Uterus (tissue), 4 donors: ENCODE measurements around the gene MLH1. TPM values are rescaled to one million over a fixed set of nuclear protein-coding genes. Genes with fewer than 3 reads are reported as not detected.

Experiments used
- DNase-seq, 2 donors: peaks; one replicate each; pipeline ENCODE4 v3.0.0-alpha.2; 2019 to 2020
- H3K27ac ChIP-seq, 2 donors: fragments of 200-600 bp; sonication (generic); 1 replicate in 1 of 2; 2 replicates in 1 of 2; pipeline ENCODE4 v1.5.1; 2016 to 2018
- H3K27me3 ChIP-seq, 2 donors: fragments of 200-600 bp; sonication (generic); one replicate each; pipeline ENCODE4 v1.5.1; 2018 to 2019; ENCODE audit warnings: control low read depth in 1 of 2
- H3K36me3 ChIP-seq, 2 donors: fragments of 200-600 bp; sonication (generic); one replicate each; pipeline ENCODE4 v1.5.1; 2019; ENCODE audit warnings: control low read depth in 1 of 2
- H3K4me1 ChIP-seq, 2 donors: fragments of 200-600 bp; sonication (generic); one replicate each; pipeline ENCODE4 v1.5.1; 2018 to 2019; ENCODE audit warnings: control low read depth in 1 of 2
- H3K4me3 ChIP-seq, 2 donors: fragments of 200-600 bp; sonication (generic); 1 replicate in 1 of 2; 2 replicates in 1 of 2; pipeline ENCODE4 v1.5.1; 2018 to 2019; ENCODE audit warnings: mild to moderate bottlenecking in 1 of 2
- H3K9me3 ChIP-seq, 2 donors: fragments of 200-600 bp; sonication (generic); one replicate each; pipeline ENCODE4 v1.5.1; 2019; ENCODE audit warnings: control low read depth in 1 of 2
- CTCF ChIP-seq, 4 experiments: fragments of 200-600 bp in 2 of 4; fragments of 450-650 bp in 2 of 4; sonication (generic) in 2 of 4; IDR thresholded peaks; one replicate each; pipeline ENCODE4 v1.5.1; 2016 to 2019; ENCODE audit warnings: antibody characterized with exemption in 4 of 4, mild to moderate bottlenecking in 2 of 4, moderate library complexity in 1 of 4
- POLR2A ChIP-seq, 2 donors: fragments of 450-650 bp; IDR thresholded peaks; one replicate each; pipeline ENCODE4 v1.6.1; 2016; ENCODE audit warnings: antibody characterized with exemption in 2 of 2, mild to moderate bottlenecking in 1 of 2, moderate library complexity in 1 of 2
- intact Hi-C: fragments of 100-400 bp; cut with DNase I; formaldehyde crosslinking; loops from one replicate; pipeline ENCODE4 v1.15.1; 2023; ENCODE audit warnings: low total_unique reads
- total RNA-seq, 4 donors: library from RNA; depleted of rRNA in 3 of 4; stranded (reverse); fragments of >200 nt in 3 of 4; gene quantifications; one replicate each; pipeline versions ENCODE4 v1.1.0 to v1.2.4, GENCODE V29; 2014 to 2023
- donor health status: DM: yes; HTN: yes; CAD: no.

MLH1 gene
- total RNA-seq, 4 donors from 2014 or later: 5.9 to 64.3 (median 24.4) TPM

- no peaks in the 10 kb centered on the region for H3K36me3 ChIP-seq
These were observed 28.5 kb upstream of the MLH1 start for GRCh38 chr3:36964817-36965216.

GRCh38 chr3:36965440-36965839 is 27.9 kb upstream of the MLH1 start:
- DNase-seq: no peak
- intact Hi-C loops: no loop called here
- H3K4me3 ChIP-seq: no peak overlapping the region
- no peaks in the 10 kb centered on the region for H3K27me3 ChIP-seq
- no peaks in the 10 kb centered on the region for H3K4me1 ChIP-seq
- no peaks in the 10 kb centered on the region for H3K9me3 ChIP-seq
- H3K27ac ChIP-seq: no peak overlapping the region
- no peak for TF ChIP-seq CTCF (IDR thresholded peaks at IDR 0.05)
- no peak for TF ChIP-seq POLR2A (IDR thresholded peaks at IDR 0.05)
- H3K36me3 ChIP-seq: no peaks in the 10 kb centered on the region

More at GRCh38 chr3:36964817-36965216, 28.5 kb upstream of the MLH1 start:
- no peaks in the 10 kb centered on the region for H3K27me3 ChIP-seq
- H3K27ac ChIP-seq: no peak overlapping the region
- DNase-seq: no peak
- H3K4me3 ChIP-seq: no peak overlapping the region
- TF ChIP-seq POLR2A (IDR thresholded peaks at IDR 0.05) (no peak), CTCF (IDR thresholded peaks at IDR 0.05) (no peak)
- intact Hi-C loops: no loop called here
- no peaks in the 10 kb centered on the region for H3K9me3 ChIP-seq
- no peaks in the 10 kb centered on the region for H3K4me1 ChIP-seq

- no peaks in the 10 kb centered on the region for H3K4me1 ChIP-seq
- no peak overlapping the region for H3K4me3 ChIP-seq
- no peaks in the 10 kb centered on the region for H3K9me3 ChIP-seq
- H3K36me3 ChIP-seq: no peaks in the 10 kb centered on the region
- intact Hi-C loops: no loop called here
- no peaks in the 10 kb centered on the region for H3K27me3 ChIP-seq
- no peak for DNase-seq
- no peak overlapping the region for H3K27ac ChIP-seq
- TF ChIP-seq POLR2A (IDR thresholded peaks at IDR 0.05): no peak
- no peak for TF ChIP-seq CTCF (IDR thresholded peaks at IDR 0.05)
These were observed 24.2 kb upstream of the MLH1 start for GRCh38 chr3:36969085-36969484.

GRCh38 chr3:36969540-36970432 is 23.5 kb upstream of the MLH1 start:
- Histone ChIP-seq H3K9me3 (no peaks in the 10 kb centered on the region), H3K4me3 (no peak overlapping the region), H3K36me3 (no peaks in the 10 kb centered on the region), H3K27me3 (no peaks in the 10 kb centered on the region), H3K4me1 (no peaks in the 10 kb centered on the region), H3K27ac (no peak overlapping the region)
- intact Hi-C loops: no loop called here
- DNase-seq: no peak
- TF ChIP-seq POLR2A (IDR thresholded peaks at IDR 0.05) (no peak), CTCF (IDR thresholded peaks at IDR 0.05) (no peak)

- TF ChIP-seq POLR2A (IDR thresholded peaks at IDR 0.05): no peak
- no peak for TF ChIP-seq CTCF (IDR thresholded peaks at IDR 0.05)
- Histone ChIP-seq H3K27ac (no peak overlapping the region), H3K4me1 (no peaks in the 10 kb centered on the region), H3K9me3 (no peaks in the 10 kb centered on the region), H3K4me3 (no peak overlapping the region), H3K27me3 (no peaks in the 10 kb centered on the region), H3K36me3 (no peaks in the 10 kb centered on the region)
- no peak for DNase-seq
- intact Hi-C loops: no loop called here
These were observed 21.2 kb upstream of the MLH1 start for GRCh38 chr3:36972163-36972562.
